Tibial artery (tissue), 4 donors: ENCODE measurements around the gene NPR3.
A peak's percentile ranks its signal among the peaks of the same experiment; 100 is the strongest.

Source experiments
- DNase-seq, 2 donors: peaks; one replicate each; pipeline ENCODE4 v3.0.0-alpha.2; 2019
- H3K27ac ChIP-seq, 2 donors: fragments of 200-600 bp; sonication (generic) in 1 of 2; 1 replicate in 1 of 2; 2 replicates in 1 of 2; pipeline ENCODE4 v1.5.1; 2018 to 2019; ENCODE audit warnings: mild to moderate bottlenecking in 1 of 2
- H3K27me3 ChIP-seq, 2 donors: fragments of 200-600 bp; sonication (generic) in 1 of 2; one replicate each; pipeline versions ENCODE4 v1.5.1 to v1.6.0; 2016 to 2019
- H3K36me3 ChIP-seq, 3 donors: fragments of 200-600 bp; sonication (generic) in 2 of 3; one replicate each; pipeline ENCODE4 v1.5.1; 2016 to 2019; ENCODE audit warnings: mild to moderate bottlenecking in 2 of 3
- H3K4me1 ChIP-seq, 4 donors: fragments of 200-600 bp; sonication (generic) in 2 of 4; 1 replicate in 3 of 4; 2 replicates in 1 of 4; pipeline ENCODE4 v1.5.1; 2016 to 2019
- H3K4me3 ChIP-seq, 2 donors: fragments of 200-600 bp; sonication (generic) in 1 of 2; 1 replicate in 1 of 2; 2 replicates in 1 of 2; pipeline ENCODE4 v1.5.1; 2018 to 2019; ENCODE audit warnings: mild to moderate bottlenecking in 2 of 2
- H3K9me3 ChIP-seq, 3 donors: fragments of 200-600 bp; sonication (generic) in 1 of 3; one replicate each; pipeline ENCODE4 v1.5.1; 2016 to 2019
- intact Hi-C: fragments of 100-400 bp; cut with DNase I; formaldehyde crosslinking; loops from one replicate; pipeline ENCODE4 v1.15.0; 2023; ENCODE audit warnings: low total_unique reads
- TF ChIP-seq, protein P1 (sequence below), 2 experiments: fragments of 200-600 bp in 1 of 2; fragments of 450-650 bp in 1 of 2; IDR thresholded peaks; one replicate each; pipeline ENCODE4 v1.5.1; 2017 to 2019; ENCODE audit warnings: antibody characterized with exemption in 2 of 2, mild to moderate bottlenecking in 1 of 2, moderate library complexity in 1 of 2

The NPR3 gene

DNA sequence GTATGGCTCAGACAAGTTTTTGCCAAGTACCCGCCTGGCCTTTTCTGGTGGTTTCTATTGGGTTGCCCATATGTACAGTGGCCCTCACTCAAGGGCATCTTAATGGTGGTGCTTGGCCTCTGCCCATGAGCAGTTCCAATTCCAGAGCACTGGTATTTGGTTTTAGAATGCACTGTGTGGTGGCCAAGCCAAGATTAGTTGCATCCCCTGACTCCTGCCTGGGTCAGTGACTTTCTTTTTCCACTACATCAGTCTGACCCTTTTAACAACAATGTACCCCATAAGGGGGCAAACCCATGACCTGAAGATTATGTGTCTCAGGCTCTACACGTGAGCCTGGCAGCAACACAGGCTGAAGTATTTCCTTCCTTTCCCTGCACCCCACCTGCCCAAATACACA lies 34.2 kb downstream of the NPR3 start:
- peaks cover 0 to 16% (median 0%) of the 10 kb centered on the region in 4 donors for H3K4me1 ChIP-seq

DNA sequence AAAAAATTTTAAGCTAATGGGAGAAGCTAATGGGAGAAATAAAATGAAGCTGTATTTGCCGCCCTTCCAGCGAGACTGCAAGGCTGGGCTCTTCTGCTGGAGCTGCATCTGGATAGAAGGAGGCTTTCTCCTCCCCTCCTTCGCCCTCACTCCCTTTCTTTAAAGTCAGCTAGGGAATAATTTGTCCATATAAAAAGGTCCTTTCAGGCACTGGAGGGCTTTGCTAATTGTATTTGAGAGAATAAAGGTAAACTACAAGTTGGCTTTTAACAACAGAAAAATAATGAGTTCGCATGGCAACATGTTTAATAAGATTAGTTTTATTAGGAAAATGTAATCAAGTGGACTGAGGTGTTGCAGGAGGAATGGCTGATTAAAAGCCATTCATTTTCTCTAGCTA lies 41.3 kb downstream of the NPR3 start:
- H3K27ac ChIP-seq, result no peak overlapping the region
- intact Hi-C loops, result no loop called here
- TF ChIP-seq, protein P1, sequence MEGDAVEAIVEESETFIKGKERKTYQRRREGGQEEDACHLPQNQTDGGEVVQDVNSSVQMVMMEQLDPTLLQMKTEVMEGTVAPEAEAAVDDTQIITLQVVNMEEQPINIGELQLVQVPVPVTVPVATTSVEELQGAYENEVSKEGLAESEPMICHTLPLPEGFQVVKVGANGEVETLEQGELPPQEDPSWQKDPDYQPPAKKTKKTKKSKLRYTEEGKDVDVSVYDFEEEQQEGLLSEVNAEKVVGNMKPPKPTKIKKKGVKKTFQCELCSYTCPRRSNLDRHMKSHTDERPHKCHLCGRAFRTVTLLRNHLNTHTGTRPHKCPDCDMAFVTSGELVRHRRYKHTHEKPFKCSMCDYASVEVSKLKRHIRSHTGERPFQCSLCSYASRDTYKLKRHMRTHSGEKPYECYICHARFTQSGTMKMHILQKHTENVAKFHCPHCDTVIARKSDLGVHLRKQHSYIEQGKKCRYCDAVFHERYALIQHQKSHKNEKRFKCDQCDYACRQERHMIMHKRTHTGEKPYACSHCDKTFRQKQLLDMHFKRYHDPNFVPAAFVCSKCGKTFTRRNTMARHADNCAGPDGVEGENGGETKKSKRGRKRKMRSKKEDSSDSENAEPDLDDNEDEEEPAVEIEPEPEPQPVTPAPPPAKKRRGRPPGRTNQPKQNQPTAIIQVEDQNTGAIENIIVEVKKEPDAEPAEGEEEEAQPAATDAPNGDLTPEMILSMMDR (IDR thresholded peaks at IDR 0.05), result no peak

More for the DNA sequence above, 34.2 kb downstream of the NPR3 start:
- peaks cover 3 to 6% (median 5%) of the 10 kb centered on the region in 3 donors for H3K36me3 ChIP-seq
- DNase-seq, result no peak
- intact Hi-C loops, result no loop called here
- H3K4me3 ChIP-seq, result no peak overlapping the region
- H3K9me3 ChIP-seq, result peaks cover 0 to 1% (median 0%) of the 10 kb centered on the region in 3 donors
- TF ChIP-seq, protein P1 (IDR thresholded peaks at IDR 0.05), result no peak
- peak overlapping the region; percentile 3 to 36 for H3K27ac ChIP-seq
- no peaks in the 10 kb centered on the region for H3K27me3 ChIP-seq

DNA sequence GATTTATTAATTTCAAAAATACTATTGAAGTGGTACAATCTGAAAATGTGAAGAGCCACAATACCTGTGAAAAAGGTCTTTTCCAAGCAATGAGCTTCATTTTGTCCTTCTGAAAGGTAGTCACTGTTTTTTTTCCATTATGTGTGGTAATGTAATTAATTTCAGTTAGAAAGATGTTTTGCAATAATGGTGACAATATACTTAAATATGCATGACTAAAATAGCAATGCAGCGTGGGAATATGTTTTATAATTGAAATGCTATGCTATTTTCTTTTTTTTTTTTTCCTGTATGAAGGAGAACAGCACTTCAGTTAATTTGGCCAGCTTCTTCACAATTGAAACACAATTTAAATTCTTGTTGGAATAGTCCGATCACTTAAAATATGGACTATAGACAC lies 41.9 kb downstream of the NPR3 start:
- Histone ChIP-seq H3K36me3 (peaks cover 0 to 7% (median 3%) of the 10 kb centered on the region in 3 donors), H3K27ac (peak overlapping the region in 1 of 2 donors; percentile 57), H3K4me3 (no peak overlapping the region), H3K4me1 (peaks cover 0 to 37% (median 11%) of the 10 kb centered on the region in 4 donors), H3K9me3 (peaks cover 0 to 4% (median 0%) of the 10 kb centered on the region in 3 donors), H3K27me3 (no peaks in the 10 kb centered on the region)
- intact Hi-C loops, result no loop called here
- DNase-seq, result no peak
- TF ChIP-seq, protein P1 (IDR thresholded peaks at IDR 0.05), result no peak

More for the DNA sequence above, 41.3 kb downstream of the NPR3 start:
- Histone ChIP-seq H3K27me3 (no peaks in the 10 kb centered on the region), H3K4me1 (peaks cover 0 to 37% (median 11%) of the 10 kb centered on the region in 4 donors), H3K4me3 (no peak overlapping the region), H3K36me3 (peaks cover 0 to 7% (median 3%) of the 10 kb centered on the region in 3 donors), H3K9me3 (peaks cover 0 to 4% (median 0%) of the 10 kb centered on the region in 3 donors)
- DNase-seq, result no peak

DNA sequence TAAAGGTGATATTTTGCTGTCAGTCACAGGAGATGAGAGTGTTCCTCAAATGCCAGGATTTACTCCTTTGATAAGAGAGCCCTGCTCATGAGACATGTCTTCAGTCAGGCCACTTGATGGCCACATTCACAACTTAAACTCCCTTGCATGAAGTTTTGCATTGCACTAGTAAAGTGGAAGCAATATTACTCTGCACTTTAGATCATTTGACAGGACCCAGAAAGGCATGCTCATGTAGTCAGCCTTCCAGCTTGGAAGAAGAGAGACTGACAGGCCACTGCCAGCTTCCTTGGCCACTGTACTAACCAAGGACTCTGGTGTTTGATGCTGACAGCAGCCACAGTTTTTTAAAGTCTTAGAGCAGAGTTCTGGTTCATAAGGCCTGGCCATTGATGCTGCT lies 42.6 kb downstream of the NPR3 start:
- H3K9me3 ChIP-seq, result peaks cover 0 to 4% (median 0%) of the 10 kb centered on the region in 3 donors
- H3K36me3 ChIP-seq, result peaks cover 0 to 7% (median 3%) of the 10 kb centered on the region in 3 donors
- H3K27ac ChIP-seq, result peak overlapping the region; percentile 14 to 57
- H3K4me3 ChIP-seq, result no peak overlapping the region
- H3K4me1 ChIP-seq, result peaks cover 0 to 33% (median 11%) of the 10 kb centered on the region in 4 donors
- TF ChIP-seq, protein P1 (IDR thresholded peaks at IDR 0.05), result peak in 1 of 2 experiments; percentile 7
- intact Hi-C loops, result no loop called here
- H3K27me3 ChIP-seq, result no peaks in the 10 kb centered on the region
- no peak for DNase-seq

DNA sequence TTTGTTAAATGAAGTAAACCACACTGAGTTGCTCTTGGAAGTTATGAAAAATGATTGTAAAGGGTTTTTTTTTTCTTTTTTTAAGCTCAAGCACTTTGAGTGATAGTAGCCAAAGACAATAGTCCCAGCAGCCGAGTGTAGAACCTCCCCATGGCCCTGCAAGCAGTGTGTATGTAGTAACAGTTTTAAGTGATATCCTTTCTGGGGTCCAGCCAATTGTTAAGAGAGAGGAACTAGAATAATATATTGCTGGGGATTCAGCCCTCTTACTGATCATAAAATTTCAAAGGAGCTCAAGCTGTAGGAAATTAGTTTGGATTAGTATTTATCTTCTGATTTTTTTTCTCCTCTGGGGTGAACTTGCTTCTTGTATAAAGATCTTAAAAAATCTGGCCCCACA lies 43.2 kb downstream of the NPR3 start:
- peak overlapping the region; percentile 14 to 57 for H3K27ac ChIP-seq
- no peak overlapping the region for H3K4me3 ChIP-seq
- peaks cover 0 to 4% (median 0%) of the 10 kb centered on the region in 3 donors for H3K9me3 ChIP-seq
- H3K36me3 ChIP-seq, result peaks cover 0 to 7% (median 3%) of the 10 kb centered on the region in 3 donors
- intact Hi-C loops, result no loop called here
- H3K4me1 ChIP-seq, result peaks cover 0 to 31% (median 11%) of the 10 kb centered on the region in 4 donors
- H3K27me3 ChIP-seq, result no peaks in the 10 kb centered on the region
- TF ChIP-seq, protein P1 (IDR thresholded peaks at IDR 0.05), result no peak
- no peak for DNase-seq
